IMR-90 (cell line): ENCODE data around the gene ELL2.

ENCODE experiments used
- CHD1 ChIP-seq: IDR thresholded peaks from 2 replicates; pipeline ENCODE4 v1.6.1; 2012; ENCODE audit warnings: low read depth, low read length, improper control_type of control experiment
- MAZ ChIP-seq: IDR thresholded peaks from 2 replicates; pipeline ENCODE4 v1.6.1; 2012; ENCODE audit warnings: low read depth, mild to moderate bottlenecking, low read length, improper control_type of control experiment, moderate library complexity, borderline replicate concordance
- MXI1 ChIP-seq: IDR thresholded peaks from 2 replicates; pipeline ENCODE4 v1.6.1; 2012; ENCODE audit warnings: low read depth, mild to moderate bottlenecking, low read length, moderate library complexity, borderline replicate concordance
- POLR2A ChIP-seq: IDR thresholded peaks from 2 replicates; pipeline ENCODE4 v1.6.1; 2012; ENCODE audit warnings: mild to moderate bottlenecking, low read depth, low read length
- RCOR1 ChIP-seq: IDR thresholded peaks from 2 replicates; pipeline ENCODE4 v1.6.1; 2012; ENCODE audit warnings: mild to moderate bottlenecking, low read length, improper control_type of control experiment; ENCODE audit not compliant: insufficient replicate concordance
- TF ChIP-seq, protein P1 (sequence below): conservative IDR thresholded peaks from 2 replicates; pipeline ENCODE4 v1.5.1; 2012; ENCODE audit warnings: mild to moderate bottlenecking, low read depth, low read length, improper control_type of control experiment
- TF ChIP-seq, protein P2 (sequence below): fragments of 150-350 bp; IDR thresholded peaks from 2 replicates; pipeline ENCODE4 v1.6.1; 2017; ENCODE audit warnings: mild to moderate bottlenecking, antibody characterized with exemption, low read length, low read depth
- TF ChIP-seq, protein P3 (sequence below): fragments of 150-350 bp; IDR thresholded peaks from 2 replicates; pipeline ENCODE4 v1.6.1; 2016; ENCODE audit warnings: low read depth, mild to moderate bottlenecking, low read length, moderate library complexity, borderline replicate concordance

DNA sequence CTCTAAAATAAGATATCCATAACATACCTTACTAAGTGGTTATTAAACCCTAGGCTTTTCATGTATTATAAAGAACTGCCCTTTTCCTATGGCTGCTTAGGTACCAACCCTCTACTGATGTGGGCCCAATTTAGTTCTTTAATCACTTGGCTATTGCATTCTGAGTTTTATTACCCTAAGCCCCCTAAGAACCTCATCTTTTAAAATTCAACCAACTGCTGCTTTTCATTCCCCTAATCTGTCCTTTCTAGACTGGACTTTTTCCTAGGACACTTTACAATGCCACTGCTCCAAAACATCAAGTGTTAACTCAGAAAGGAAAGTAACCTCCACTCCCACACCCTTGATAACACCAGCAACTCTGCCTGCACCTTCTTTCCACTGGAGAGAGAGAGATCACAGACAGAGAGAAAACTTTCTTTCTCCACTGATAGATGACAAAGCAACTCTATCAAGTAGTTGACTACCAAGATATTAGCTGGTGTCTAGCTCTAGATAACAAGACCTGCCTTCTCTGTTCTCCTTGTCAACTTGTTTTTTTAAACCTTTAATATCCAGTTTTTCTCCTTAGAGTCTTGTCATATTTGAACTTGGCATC, 27.3 kb downstream of the ELL2 start:
- TF ChIP-seq, protein P1, sequence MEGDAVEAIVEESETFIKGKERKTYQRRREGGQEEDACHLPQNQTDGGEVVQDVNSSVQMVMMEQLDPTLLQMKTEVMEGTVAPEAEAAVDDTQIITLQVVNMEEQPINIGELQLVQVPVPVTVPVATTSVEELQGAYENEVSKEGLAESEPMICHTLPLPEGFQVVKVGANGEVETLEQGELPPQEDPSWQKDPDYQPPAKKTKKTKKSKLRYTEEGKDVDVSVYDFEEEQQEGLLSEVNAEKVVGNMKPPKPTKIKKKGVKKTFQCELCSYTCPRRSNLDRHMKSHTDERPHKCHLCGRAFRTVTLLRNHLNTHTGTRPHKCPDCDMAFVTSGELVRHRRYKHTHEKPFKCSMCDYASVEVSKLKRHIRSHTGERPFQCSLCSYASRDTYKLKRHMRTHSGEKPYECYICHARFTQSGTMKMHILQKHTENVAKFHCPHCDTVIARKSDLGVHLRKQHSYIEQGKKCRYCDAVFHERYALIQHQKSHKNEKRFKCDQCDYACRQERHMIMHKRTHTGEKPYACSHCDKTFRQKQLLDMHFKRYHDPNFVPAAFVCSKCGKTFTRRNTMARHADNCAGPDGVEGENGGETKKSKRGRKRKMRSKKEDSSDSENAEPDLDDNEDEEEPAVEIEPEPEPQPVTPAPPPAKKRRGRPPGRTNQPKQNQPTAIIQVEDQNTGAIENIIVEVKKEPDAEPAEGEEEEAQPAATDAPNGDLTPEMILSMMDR: no peak
- TF ChIP-seq POLR2A (no peak), MAZ (no peak), MXI1 (no peak), CHD1 (no peak), RCOR1 (no peak)
- TF ChIP-seq, protein P2, sequence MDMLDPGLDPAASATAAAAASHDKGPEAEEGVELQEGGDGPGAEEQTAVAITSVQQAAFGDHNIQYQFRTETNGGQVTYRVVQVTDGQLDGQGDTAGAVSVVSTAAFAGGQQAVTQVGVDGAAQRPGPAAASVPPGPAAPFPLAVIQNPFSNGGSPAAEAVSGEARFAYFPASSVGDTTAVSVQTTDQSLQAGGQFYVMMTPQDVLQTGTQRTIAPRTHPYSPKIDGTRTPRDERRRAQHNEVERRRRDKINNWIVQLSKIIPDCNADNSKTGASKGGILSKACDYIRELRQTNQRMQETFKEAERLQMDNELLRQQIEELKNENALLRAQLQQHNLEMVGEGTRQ: no peak
- TF ChIP-seq, protein P3, sequence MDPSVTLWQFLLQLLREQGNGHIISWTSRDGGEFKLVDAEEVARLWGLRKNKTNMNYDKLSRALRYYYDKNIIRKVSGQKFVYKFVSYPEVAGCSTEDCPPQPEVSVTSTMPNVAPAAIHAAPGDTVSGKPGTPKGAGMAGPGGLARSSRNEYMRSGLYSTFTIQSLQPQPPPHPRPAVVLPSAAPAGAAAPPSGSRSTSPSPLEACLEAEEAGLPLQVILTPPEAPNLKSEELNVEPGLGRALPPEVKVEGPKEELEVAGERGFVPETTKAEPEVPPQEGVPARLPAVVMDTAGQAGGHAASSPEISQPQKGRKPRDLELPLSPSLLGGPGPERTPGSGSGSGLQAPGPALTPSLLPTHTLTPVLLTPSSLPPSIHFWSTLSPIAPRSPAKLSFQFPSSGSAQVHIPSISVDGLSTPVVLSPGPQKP: no peak
